Ectodermal cell (in vitro differentiated cells): ENCODE measurements around the gene BMP8B.
"Not testable (repeated sequence)": the region's sequence is repeated elsewhere in the genome, so short reads cannot be mapped to it uniquely, and the experiment has no call there.

Experiments used
- H3K27ac ChIP-seq: 2 replicates; pipeline ENCODE4 v1.7.0; 2013; ENCODE audit warnings: mild to moderate bottlenecking, low read depth, low read length; ENCODE audit not compliant: insufficient read depth, poor library complexity, severe bottlenecking
- H3K27me3 ChIP-seq: 2 replicates; pipeline ENCODE4 v1.7.0; 2013; ENCODE audit warnings: mild to moderate bottlenecking, low read length; ENCODE audit not compliant: insufficient read depth, control insufficient read depth, poor library complexity, severe bottlenecking
- H3K36me3 ChIP-seq: one replicate; pipeline ENCODE4 v1.7.0; 2013; ENCODE audit warnings: low read length; ENCODE audit not compliant: control insufficient read depth, insufficient read depth
- H3K4me1 ChIP-seq: one replicate; pipeline ENCODE4 v1.7.0; 2013; ENCODE audit warnings: low read length; ENCODE audit not compliant: control insufficient read depth, insufficient read depth
- H3K4me3 ChIP-seq: 2 replicates; pipeline ENCODE4 v1.7.0; 2013; ENCODE audit warnings: low read depth, low read length, control low read depth; ENCODE audit not compliant: insufficient read depth
- H3K9me3 ChIP-seq: 2 replicates; pipeline ENCODE4 v1.7.0; 2013; ENCODE audit warnings: mild to moderate bottlenecking, low read length, moderate library complexity; ENCODE audit not compliant: control insufficient read depth
- WGBS, 2 experiments: methylation state at CpG; one replicate each; pipeline ENCODE4 v1.1.7; 2013; ENCODE audit warnings: missing lambda C conversion rate in 2 of 2; 5-methylcytosine and 5-hydroxymethylcytosine counted together

Gene BMP8B

DNA sequence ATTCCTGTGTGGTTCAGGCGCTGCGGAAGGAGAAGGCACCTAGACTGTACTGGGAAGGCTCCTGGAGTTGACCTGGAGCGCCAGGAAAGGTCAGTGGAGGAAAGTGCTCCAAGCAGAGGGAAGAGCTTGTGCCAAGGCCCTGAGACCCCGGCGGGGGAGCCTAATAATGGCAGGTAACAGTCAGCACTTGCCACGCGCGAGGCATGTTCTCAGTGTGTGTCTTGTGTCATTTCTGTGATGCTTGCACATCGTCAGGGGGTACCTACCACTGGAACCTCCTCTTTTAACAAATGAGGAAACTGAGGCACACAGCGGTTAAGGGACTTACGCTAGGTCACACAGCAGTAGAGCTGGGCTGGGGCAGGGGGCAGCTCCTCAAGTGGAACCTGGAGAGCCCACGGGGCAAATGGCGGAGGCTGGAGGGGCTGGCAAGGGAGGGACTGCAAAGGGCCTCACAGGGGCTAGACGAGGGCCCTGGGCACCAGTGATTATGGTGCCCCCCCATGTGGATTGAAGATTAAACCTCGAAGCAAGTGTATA lies 976 bp upstream of the BMP8B start:
- H3K36me3 ChIP-seq, result no peaks in the 10 kb centered on the region
- H3K4me3 ChIP-seq, result peak overlapping the region; percentile 26
- no peaks in the 10 kb centered on the region for H3K9me3 ChIP-seq
- peaks cover 79% of the 10 kb centered on the region for H3K27me3 ChIP-seq
- H3K27ac ChIP-seq, result no peak overlapping the region
- H3K4me1 ChIP-seq, result no peaks in the 10 kb centered on the region
- 40 to 41% methylated on average over 14 to 15 of the region's 15 CpGs for WGBS, 2 experiments

- 2 to 3% methylated on average over 51 of the region's 51 CpGs for WGBS, 2 experiments
- peaks cover 86% of the 10 kb centered on the region for H3K27me3 ChIP-seq
- no peak overlapping the region for H3K27ac ChIP-seq
- H3K4me1 ChIP-seq, result no peaks in the 10 kb centered on the region
- no peaks in the 10 kb centered on the region for H3K9me3 ChIP-seq
- H3K36me3 ChIP-seq, result no peaks in the 10 kb centered on the region
- no peak overlapping the region for H3K4me3 ChIP-seq
These were observed 273 bp downstream of the BMP8B start for GRCh38 chr1:39788426-39788757.

GRCh38 chr1:39787964-39788363 lies 701 bp downstream of the BMP8B start:
- not testable (repeated sequence) for H3K4me3 ChIP-seq, H3K9me3 ChIP-seq, H3K4me1 ChIP-seq, H3K27ac ChIP-seq, H3K36me3 ChIP-seq
- peaks cover 86% of the 10 kb centered on the region for H3K27me3 ChIP-seq
- WGBS, 2 experiments, result 8 to 9% methylated on average over 54 to 55 of the region's 55 CpGs

GRCh38 chr1:39787468-39787867 lies 1.2 kb downstream of the BMP8B start:
- WGBS, 2 experiments, result 76 to 78% methylated on average over 11 of the region's 11 CpGs
- Histone ChIP-seq H3K4me3 (no peak overlapping the region), H3K4me1 (no peaks in the 10 kb centered on the region), H3K27me3 (peaks cover 84% of the 10 kb centered on the region), H3K36me3 (no peaks in the 10 kb centered on the region), H3K27ac (no peak overlapping the region), H3K9me3 (no peaks in the 10 kb centered on the region)

GRCh38 chr1:39787108-39787375 lies 1.6 kb downstream of the BMP8B start:
- H3K4me1 ChIP-seq, H3K9me3 ChIP-seq, H3K36me3 ChIP-seq, H3K27ac ChIP-seq, H3K4me3 ChIP-seq: not testable (repeated sequence)
- peaks cover 80% of the 10 kb centered on the region for H3K27me3 ChIP-seq
- WGBS, 2 experiments, result 89 to 93% methylated on average over 5 of the region's 5 CpGs

DNA sequence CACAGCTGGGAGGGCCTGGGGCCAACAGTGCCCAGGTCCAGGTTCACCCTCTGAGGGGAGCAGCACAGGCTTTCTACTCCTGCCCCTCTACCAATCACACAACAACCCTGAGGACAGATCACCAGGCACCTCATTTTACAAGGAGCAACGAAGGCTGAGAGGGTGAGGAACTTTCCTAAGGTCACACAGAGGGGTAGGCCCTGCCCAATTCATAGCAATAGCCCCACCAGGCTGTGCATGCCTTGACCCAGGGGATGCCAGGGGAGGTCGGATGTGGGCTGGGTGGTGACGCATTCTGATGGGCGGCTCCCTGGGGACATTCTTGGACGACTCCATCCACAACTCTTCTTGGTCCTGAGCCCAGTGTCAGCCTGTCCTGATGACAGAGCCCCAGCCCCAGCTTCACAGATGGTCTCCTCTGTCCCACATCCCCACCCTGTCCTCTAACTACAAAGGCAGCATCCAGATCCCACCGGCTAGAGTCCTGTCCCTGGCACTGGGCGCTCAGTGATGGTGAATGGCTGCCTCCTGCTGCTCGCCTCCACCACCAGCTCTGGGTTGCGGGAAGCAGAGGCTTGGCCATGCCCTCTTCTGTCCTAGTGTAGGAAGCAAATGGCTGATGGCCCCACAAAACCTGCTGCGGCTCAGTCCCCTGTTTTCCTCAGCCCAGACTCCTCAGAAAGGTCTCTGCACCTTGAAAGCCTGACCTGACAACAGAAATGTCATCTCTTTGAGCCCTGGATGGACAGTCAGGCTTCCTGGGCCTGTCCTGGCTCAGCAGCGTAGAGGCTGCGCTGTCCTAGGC lies 2.2 kb downstream of the BMP8B start:
- WGBS, 2 experiments, result 85 to 86% methylated on average over 8 of the region's 12 CpGs
- not testable (repeated sequence) for H3K36me3 ChIP-seq, H3K27ac ChIP-seq, H3K4me3 ChIP-seq, H3K4me1 ChIP-seq, H3K9me3 ChIP-seq
- H3K27me3 ChIP-seq, result peaks cover 77% of the 10 kb centered on the region

- not testable (repeated sequence) for H3K27ac ChIP-seq, H3K4me3 ChIP-seq, H3K36me3 ChIP-seq, H3K9me3 ChIP-seq, H3K4me1 ChIP-seq
- 87 to 90% methylated on average over 10 of the region's 10 CpGs for WGBS, 2 experiments
- peaks cover 39% of the 10 kb centered on the region for H3K27me3 ChIP-seq
These were observed 6.0 kb downstream of the BMP8B start for GRCh38 chr1:39782685-39783084.

- Histone ChIP-seq H3K4me3 (no peak overlapping the region), H3K4me1 (no peaks in the 10 kb centered on the region), H3K27ac (no peak overlapping the region), H3K27me3 (peaks cover 33% of the 10 kb centered on the region), H3K36me3 (no peaks in the 10 kb centered on the region), H3K9me3 (no peaks in the 10 kb centered on the region)
- 86 to 88% methylated on average over 6 of the region's 6 CpGs for WGBS, 2 experiments
These were observed 6.6 kb downstream of the BMP8B start for GRCh38 chr1:39782103-39782502.

- WGBS, 2 experiments, result 86 to 93% methylated on average over 2 of the region's 2 CpGs
- H3K27me3 ChIP-seq, result peaks cover 26% of the 10 kb centered on the region
- H3K4me3 ChIP-seq, result no peak overlapping the region
- H3K9me3 ChIP-seq, result no peaks in the 10 kb centered on the region
- H3K36me3 ChIP-seq, result no peaks in the 10 kb centered on the region
- no peaks in the 10 kb centered on the region for H3K4me1 ChIP-seq
- H3K27ac ChIP-seq, result no peak overlapping the region
These were observed 7.3 kb downstream of the BMP8B start for GRCh38 chr1:39781349-39781715.

DNA sequence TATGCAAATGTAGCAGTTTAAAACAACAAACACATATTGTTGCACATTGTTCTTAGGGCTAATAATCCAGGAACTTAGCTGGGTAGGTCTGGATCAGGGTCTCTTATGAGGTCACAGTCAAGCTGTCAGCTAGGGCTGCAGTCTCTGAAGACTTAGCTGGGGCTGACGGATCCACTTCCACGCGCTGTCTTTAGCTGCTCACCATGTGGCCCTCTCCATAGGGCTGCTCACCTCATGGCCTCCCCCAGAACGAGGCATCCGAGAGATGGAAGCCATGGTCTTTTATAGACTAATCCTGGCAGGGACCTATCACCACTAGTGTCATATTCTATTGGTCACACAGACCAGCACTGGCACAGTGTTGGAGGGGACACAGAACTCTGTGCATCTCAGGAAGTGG lies 8.8 kb downstream of the BMP8B start:
- peaks cover 17% of the 10 kb centered on the region for H3K27me3 ChIP-seq
- H3K9me3 ChIP-seq, result no peaks in the 10 kb centered on the region
- H3K4me1 ChIP-seq, result no peaks in the 10 kb centered on the region
- 76 to 82% methylated on average over 5 of the region's 5 CpGs for WGBS, 2 experiments
- H3K4me3 ChIP-seq, result no peak overlapping the region
- no peak overlapping the region for H3K27ac ChIP-seq
- no peaks in the 10 kb centered on the region for H3K36me3 ChIP-seq

DNA sequence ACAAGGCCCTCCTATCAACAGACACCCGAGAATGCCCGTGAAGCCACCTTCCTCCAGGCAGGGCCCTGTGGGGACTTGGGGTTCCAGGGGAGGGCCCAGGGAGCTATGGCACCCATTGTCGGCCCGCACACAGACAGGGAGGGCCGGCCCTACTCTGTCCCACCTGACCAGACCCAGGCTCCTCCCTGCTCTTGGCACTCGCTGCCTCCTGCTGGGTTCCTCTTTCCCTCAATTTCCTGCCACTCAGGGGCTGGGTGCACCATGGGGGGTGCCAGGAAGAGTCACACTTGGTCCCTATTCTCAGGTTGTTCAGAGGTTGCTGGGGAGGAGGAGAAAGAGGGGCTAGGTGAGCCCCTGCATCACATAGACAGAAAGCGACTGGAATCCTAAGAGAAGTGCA lies 9.5 kb downstream of the BMP8B start:
- Histone ChIP-seq H3K4me3 (no peak overlapping the region), H3K27ac (no peak overlapping the region), H3K27me3 (peaks cover 17% of the 10 kb centered on the region), H3K36me3 (no peaks in the 10 kb centered on the region), H3K9me3 (no peaks in the 10 kb centered on the region), H3K4me1 (no peaks in the 10 kb centered on the region)
- 82 to 88% methylated on average over 7 of the region's 7 CpGs for WGBS, 2 experiments
